ENCODE results near the gene TCF7L2. TPM values are rescaled to one million over a fixed set of nuclear protein-coding genes. Genes with fewer than 3 reads are reported as not detected.

TCF7L2 gene
- total RNA-seq, 1 experiment from 2014 or later = 22.1 TPM

GRCh38 chr10:113148071-113148825 is 198.2 kb downstream of the TCF7L2 start:
- Histone ChIP-seq H3K27me3 (no peaks in the 10 kb centered on the region), H3K36me3 (peaks cover 87% of the 10 kb centered on the region), H3K9me3 (replicated peaks) (no peaks in the 10 kb centered on the region), H3K4me3 (no peak overlapping the region), H3K27ac (no peak overlapping the region), H3K4me1 (no peaks in the 10 kb centered on the region)
- DNase-seq = no peak

- peaks cover 87% of the 10 kb centered on the region for H3K36me3 ChIP-seq
- H3K9me3 ChIP-seq (replicated peaks) = no peaks in the 10 kb centered on the region
- no peak for DNase-seq
- no peak overlapping the region for H3K4me3 ChIP-seq
- H3K27me3 ChIP-seq = no peaks in the 10 kb centered on the region
- H3K4me1 ChIP-seq = no peaks in the 10 kb centered on the region
- no peak overlapping the region for H3K27ac ChIP-seq
Measured at GRCh38 chr10:113148901-113149300, 198.9 kb downstream of the TCF7L2 start.

GRCh38 chr10:113149626-113150025 is 199.6 kb downstream of the TCF7L2 start:
- Histone ChIP-seq H3K4me1 (no peaks in the 10 kb centered on the region), H3K4me3 (no peak overlapping the region), H3K27me3 (no peaks in the 10 kb centered on the region), H3K27ac (no peak overlapping the region), H3K36me3 (peaks cover 87% of the 10 kb centered on the region), H3K9me3 (replicated peaks) (no peaks in the 10 kb centered on the region)
- DNase-seq = no peak

GRCh38 chr10:113151190-113151666 is 201.2 kb downstream of the TCF7L2 start:
- no peak for DNase-seq
- Histone ChIP-seq H3K36me3 (peaks cover 84% of the 10 kb centered on the region), H3K27me3 (no peaks in the 10 kb centered on the region)

GRCh38 chr10:113153493-113154102 is 203.6 kb downstream of the TCF7L2 start:
- no peak overlapping the region for H3K27ac ChIP-seq
- no peak overlapping the region for H3K4me3 ChIP-seq
- H3K9me3 ChIP-seq (replicated peaks) = no peaks in the 10 kb centered on the region
- H3K4me1 ChIP-seq = no peaks in the 10 kb centered on the region
- no peak for DNase-seq
- peaks cover 82% of the 10 kb centered on the region for H3K36me3 ChIP-seq
- no peaks in the 10 kb centered on the region for H3K27me3 ChIP-seq

More at GRCh38 chr10:113151190-113151666, 201.2 kb downstream of the TCF7L2 start:
- no peaks in the 10 kb centered on the region for H3K9me3 ChIP-seq (replicated peaks)
- H3K4me3 ChIP-seq = no peak overlapping the region
- no peak overlapping the region for H3K27ac ChIP-seq
- H3K4me1 ChIP-seq = no peaks in the 10 kb centered on the region

GRCh38 chr10:113157441-113157840 is 207.4 kb downstream of the TCF7L2 start:
- H3K4me1 ChIP-seq = no peaks in the 10 kb centered on the region
- no peak for DNase-seq
- H3K4me3 ChIP-seq = no peak overlapping the region
- H3K27me3 ChIP-seq = no peaks in the 10 kb centered on the region
- no peak overlapping the region for H3K27ac ChIP-seq
- peaks cover 72% of the 10 kb centered on the region for H3K36me3 ChIP-seq
- H3K9me3 ChIP-seq (replicated peaks) = no peaks in the 10 kb centered on the region

GRCh38 chr10:113158183-113158582 is 208.1 kb downstream of the TCF7L2 start:
- Histone ChIP-seq H3K4me1 (no peaks in the 10 kb centered on the region), H3K9me3 (replicated peaks) (no peaks in the 10 kb centered on the region), H3K27ac (no peak overlapping the region), H3K27me3 (no peaks in the 10 kb centered on the region), H3K4me3 (no peak overlapping the region), H3K36me3 (peaks cover 70% of the 10 kb centered on the region)
- no peak for DNase-seq

GRCh38 chr10:113159563-113159962 is 209.5 kb downstream of the TCF7L2 start:
- Histone ChIP-seq H3K9me3 (replicated peaks) (no peaks in the 10 kb centered on the region), H3K27ac (no peak overlapping the region), H3K4me1 (no peaks in the 10 kb centered on the region), H3K36me3 (peaks cover 68% of the 10 kb centered on the region), H3K4me3 (no peak overlapping the region), H3K27me3 (no peaks in the 10 kb centered on the region)
- no peak for DNase-seq

GRCh38 chr10:113160641-113161040 is 210.6 kb downstream of the TCF7L2 start:
- no peaks in the 10 kb centered on the region for H3K9me3 ChIP-seq (replicated peaks)
- H3K27me3 ChIP-seq = no peaks in the 10 kb centered on the region
- no peaks in the 10 kb centered on the region for H3K4me1 ChIP-seq
- peaks cover 59% of the 10 kb centered on the region for H3K36me3 ChIP-seq
- no peak overlapping the region for H3K4me3 ChIP-seq
- no peak overlapping the region for H3K27ac ChIP-seq
- no peak for DNase-seq

GRCh38 chr10:113161066-113161465 is 211.0 kb downstream of the TCF7L2 start:
- no peak overlapping the region for H3K27ac ChIP-seq
- H3K27me3 ChIP-seq = no peaks in the 10 kb centered on the region
- H3K4me3 ChIP-seq = no peak overlapping the region
- no peak for DNase-seq
- peaks cover 63% of the 10 kb centered on the region for H3K36me3 ChIP-seq
- H3K9me3 ChIP-seq (replicated peaks) = no peaks in the 10 kb centered on the region
- H3K4me1 ChIP-seq = no peaks in the 10 kb centered on the region

GRCh38 chr10:113162960-113163359 is 212.9 kb downstream of the TCF7L2 start:
- no peak overlapping the region for H3K27ac ChIP-seq
- no peak overlapping the region for H3K4me3 ChIP-seq
- H3K27me3 ChIP-seq = no peaks in the 10 kb centered on the region
- H3K9me3 ChIP-seq (replicated peaks) = no peaks in the 10 kb centered on the region
- H3K4me1 ChIP-seq = no peaks in the 10 kb centered on the region
- H3K36me3 ChIP-seq = peaks cover 61% of the 10 kb centered on the region
- no peak for DNase-seq

- DNase-seq = no peak
- H3K4me3 ChIP-seq = no peak overlapping the region
- no peaks in the 10 kb centered on the region for H3K27me3 ChIP-seq
- no peaks in the 10 kb centered on the region for H3K9me3 ChIP-seq (replicated peaks)
- H3K36me3 ChIP-seq = peaks cover 44% of the 10 kb centered on the region
- H3K27ac ChIP-seq = no peak overlapping the region
- no peaks in the 10 kb centered on the region for H3K4me1 ChIP-seq
Measured at GRCh38 chr10:113165673-113166072, 215.6 kb downstream of the TCF7L2 start.

- no peaks in the 10 kb centered on the region for H3K27me3 ChIP-seq
- no peak overlapping the region for H3K4me3 ChIP-seq
- H3K36me3 ChIP-seq = peaks cover 34% of the 10 kb centered on the region
- no peak for DNase-seq
- H3K4me1 ChIP-seq = no peaks in the 10 kb centered on the region
- H3K27ac ChIP-seq = no peak overlapping the region
- no peaks in the 10 kb centered on the region for H3K9me3 ChIP-seq (replicated peaks)
Measured at GRCh38 chr10:113167702-113168101, 217.7 kb downstream of the TCF7L2 start.

GRCh38 chr10:113168584-113168983 is 218.5 kb downstream of the TCF7L2 start:
- H3K4me3 ChIP-seq = no peak overlapping the region
- H3K36me3 ChIP-seq = peaks cover 27% of the 10 kb centered on the region
- H3K9me3 ChIP-seq (replicated peaks) = no peaks in the 10 kb centered on the region
- no peak for DNase-seq
- H3K27me3 ChIP-seq = no peaks in the 10 kb centered on the region
- no peaks in the 10 kb centered on the region for H3K4me1 ChIP-seq
- H3K27ac ChIP-seq = no peak overlapping the region

GRCh38 chr10:113169111-113169510 is 219.1 kb downstream of the TCF7L2 start:
- H3K4me1 ChIP-seq = no peaks in the 10 kb centered on the region
- no peak overlapping the region for H3K27ac ChIP-seq
- H3K9me3 ChIP-seq (replicated peaks) = no peaks in the 10 kb centered on the region
- H3K27me3 ChIP-seq = no peaks in the 10 kb centered on the region
- H3K36me3 ChIP-seq = peaks cover 22% of the 10 kb centered on the region
- no peak for DNase-seq
- no peak overlapping the region for H3K4me3 ChIP-seq

Data from SJCRH30 (cell line).